K562 (cell line): ENCODE measurements around the gene SRPK3. TPM values are rescaled to one million over a fixed set of nuclear protein-coding genes. Genes with fewer than 3 reads are reported as not detected.
A peak's percentile ranks its signal among the peaks of the same experiment; 100 is the strongest.

Source experiments
- ASH1L ChIP-seq: fragments of 450-650 bp; IDR thresholded peaks from 2 replicates; pipeline ENCODE4 v1.6.1; 2018; ENCODE audit warnings: borderline replicate concordance, mild to moderate bottlenecking, low read depth; ENCODE audit not compliant: partially characterized antibody
- EP300 ChIP-seq: IDR thresholded peaks from 2 replicates; pipeline ENCODE4 v1.6.1; 2012; ENCODE audit warnings: low read length, improper control_type of control experiment
- FOXJ2 ChIP-seq: fragments of 200-800 bp; sonication (Bioruptor generic); IDR thresholded peaks from 2 replicates; pipeline ENCODE4 v1.6.1; 2016; ENCODE audit warnings: missing genetic modification characterization, missing compliant biosample characterization
- HDAC1 ChIP-seq, 2 experiments: fragments of 450-650 bp; IDR thresholded peaks; 2 replicates each; pipeline ENCODE4 v1.6.1; 2016 to 2017; ENCODE audit warnings: inconsistent platforms in 1 of 2, mild to moderate bottlenecking in 1 of 2, moderate library complexity in 1 of 2
- KLF16 ChIP-seq: IDR thresholded peaks from 2 replicates; pipeline ENCODE4 v1.6.1; 2016; ENCODE audit warnings: antibody characterized with exemption
- LCOR ChIP-seq: sonication (generic); formaldehyde crosslinking; IDR thresholded peaks from 2 replicates; pipeline ENCODE4 v1.8.0; 2022; ENCODE audit warnings: mild to moderate bottlenecking, missing genetic modification reagents
- MEF2D ChIP-seq: conservative IDR thresholded peaks from 2 replicates; pipeline ENCODE4 v1.6.1; 2016; ENCODE audit warnings: low read depth, missing genetic modification characterization, missing compliant biosample characterization
- MIER1 ChIP-seq: fragments of 450-650 bp; IDR thresholded peaks from 2 replicates; pipeline ENCODE4 v1.6.1; 2016; ENCODE audit warnings: antibody characterized with exemption, mild to moderate bottlenecking, low read depth
- NFE2 ChIP-seq: IDR thresholded peaks from 2 replicates; pipeline ENCODE4 v1.6.1; 2014; ENCODE audit warnings: antibody characterized with exemption, low read depth
- PPARD ChIP-seq: fragments of 250-450 bp; sonication (Bioruptor Pico); IDR thresholded peaks from 2 replicates; pipeline ENCODE4 v1.8.0; 2022; ENCODE audit warnings: inconsistent platforms, mild to moderate bottlenecking, moderate library complexity
- SMAD1 ChIP-seq: fragments of 150-350 bp; IDR thresholded peaks from 2 replicates; pipeline ENCODE4 v1.6.1; 2014; ENCODE audit warnings: low read length, low read depth; ENCODE audit not compliant: partially characterized antibody
- SP1 ChIP-seq: sonication (generic); formaldehyde crosslinking; IDR thresholded peaks from 2 replicates; pipeline ENCODE4 v1.8.1; 2022; ENCODE audit warnings: mild to moderate bottlenecking, missing genetic modification reagents
- UBTF ChIP-seq, 2 experiments: IDR thresholded peaks; 2 replicates each; pipeline ENCODE4 v1.6.1; 2012; ENCODE audit warnings: improper control_type of control experiment in 2 of 2, low read depth in 2 of 2, low read length in 2 of 2, borderline replicate concordance in 1 of 2
- USF2 ChIP-seq: sonication (generic); formaldehyde crosslinking; IDR thresholded peaks from 2 replicates; pipeline ENCODE4 v1.5.0; 2020; ENCODE audit warnings: missing genetic modification reagents
- ZNF121 ChIP-seq: sonication (generic); formaldehyde crosslinking; conservative IDR thresholded peaks from 2 replicates; pipeline ENCODE4 v1.8.0; 2022; ENCODE audit warnings: missing genetic modification reagents
- ZNF224 ChIP-seq: sonication (generic); formaldehyde crosslinking; IDR thresholded peaks from 2 replicates; pipeline ENCODE4 v1.8.0; 2022; ENCODE audit warnings: mild to moderate bottlenecking, missing genetic modification reagents
- ZNF445 ChIP-seq: fragments of 250-450 bp; sonication (Bioruptor Pico); IDR thresholded peaks from 2 replicates; pipeline ENCODE4 v1.4.0; 2020; ENCODE audit warnings: low read depth, mild to moderate bottlenecking, moderate library complexity
- ZNF79 ChIP-seq: fragments of 250-450 bp; sonication (Bioruptor Pico); IDR thresholded peaks from 2 replicates; pipeline ENCODE4 v1.4.0; 2020; ENCODE audit warnings: low read depth, mild to moderate bottlenecking, moderate library complexity
- ZZZ3 ChIP-seq: fragments of 450-650 bp; IDR thresholded peaks from 2 replicates; pipeline ENCODE4 v1.6.1; 2016; ENCODE audit warnings: antibody characterized with exemption, mild to moderate bottlenecking, moderate library complexity
- polyA plus RNA-seq, 8 experiments: library from polyadenylated mRNA; depleted of rRNA in 4 of 8; stranded (reverse) in 5 of 8; unstranded in 3 of 8; fragments of >200 nt; fragmentation: Nextera tagmentation in 2 of 8; fragmentation: Illumina TruSeq in 1 of 8; extraction: Ambion mirVana in 2 of 8; extraction: Trizol in 1 of 8; gene quantifications; 2 replicates each; pipeline versions ENCODE4 v1.2.1 to v1.2.3, GENCODE V29; 2011 to 2014; ENCODE audit warnings: inconsistent platforms in 1 of 8, missing spikeins in 1 of 8
- total RNA-seq, 7 experiments: library from RNA; depleted of rRNA in 6 of 7; stranded (reverse); fragments of >200 nt in 6 of 7; fragmentation: Illumina TruSeq in 2 of 7; extraction: Trizol in 2 of 7; gene quantifications; 2 replicates each; pipeline versions ENCODE4 v1.2.1 to v1.2.3, GENCODE V29; 2011 to 2021; ENCODE audit warnings: low replicate concordance in 1 of 7
- TF ChIP-seq, protein P1 (sequence below): sonication (generic); formaldehyde crosslinking; IDR thresholded peaks from 2 replicates; pipeline ENCODE4 v1.8.1; 2023; ENCODE audit warnings: mild to moderate bottlenecking, missing genetic modification reagents
- TF ChIP-seq, protein P2 (sequence below): IDR thresholded peaks from 2 replicates; pipeline ENCODE4 v1.6.1; 2011; ENCODE audit warnings: borderline replicate concordance, low read depth, mild to moderate bottlenecking, moderate library complexity, low read length; ENCODE audit not compliant: insufficient read depth, poor library complexity, severe bottlenecking

The SRPK3 gene
- total and polyA plus RNA-seq, 9 of the 15 experiments (the other 6 are each of a cell fraction or from before 2014, with no cell fraction given) = 0.01 to 0.09 (median 0.04) TPM; not detected in 2

- TF ChIP-seq, protein P1, sequence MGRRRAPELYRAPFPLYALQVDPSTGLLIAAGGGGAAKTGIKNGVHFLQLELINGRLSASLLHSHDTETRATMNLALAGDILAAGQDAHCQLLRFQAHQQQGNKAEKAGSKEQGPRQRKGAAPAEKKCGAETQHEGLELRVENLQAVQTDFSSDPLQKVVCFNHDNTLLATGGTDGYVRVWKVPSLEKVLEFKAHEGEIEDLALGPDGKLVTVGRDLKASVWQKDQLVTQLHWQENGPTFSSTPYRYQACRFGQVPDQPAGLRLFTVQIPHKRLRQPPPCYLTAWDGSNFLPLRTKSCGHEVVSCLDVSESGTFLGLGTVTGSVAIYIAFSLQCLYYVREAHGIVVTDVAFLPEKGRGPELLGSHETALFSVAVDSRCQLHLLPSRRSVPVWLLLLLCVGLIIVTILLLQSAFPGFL = no peak
- TF ChIP-seq MIER1 = no peak
- no peak for TF ChIP-seq NFE2
- TF ChIP-seq ZNF79 (CRISPR knock-in tag) = no peak
- TF ChIP-seq ZNF121 (CRISPR knock-in tag) = no peak
- TF ChIP-seq, protein P2, sequence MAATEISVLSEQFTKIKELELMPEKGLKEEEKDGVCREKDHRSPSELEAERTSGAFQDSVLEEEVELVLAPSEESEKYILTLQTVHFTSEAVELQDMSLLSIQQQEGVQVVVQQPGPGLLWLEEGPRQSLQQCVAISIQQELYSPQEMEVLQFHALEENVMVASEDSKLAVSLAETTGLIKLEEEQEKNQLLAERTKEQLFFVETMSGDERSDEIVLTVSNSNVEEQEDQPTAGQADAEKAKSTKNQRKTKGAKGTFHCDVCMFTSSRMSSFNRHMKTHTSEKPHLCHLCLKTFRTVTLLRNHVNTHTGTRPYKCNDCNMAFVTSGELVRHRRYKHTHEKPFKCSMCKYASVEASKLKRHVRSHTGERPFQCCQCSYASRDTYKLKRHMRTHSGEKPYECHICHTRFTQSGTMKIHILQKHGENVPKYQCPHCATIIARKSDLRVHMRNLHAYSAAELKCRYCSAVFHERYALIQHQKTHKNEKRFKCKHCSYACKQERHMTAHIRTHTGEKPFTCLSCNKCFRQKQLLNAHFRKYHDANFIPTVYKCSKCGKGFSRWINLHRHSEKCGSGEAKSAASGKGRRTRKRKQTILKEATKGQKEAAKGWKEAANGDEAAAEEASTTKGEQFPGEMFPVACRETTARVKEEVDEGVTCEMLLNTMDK = peak; percentile 9
- TF ChIP-seq PPARD (CRISPR knock-in tag) = no peak
- no peak for TF ChIP-seq ZNF224 (CRISPR knock-in tag)
- peak; percentile 53; the same call in 1 of the 2 replicates for TF ChIP-seq SP1 (CRISPR knock-in tag)
- TF ChIP-seq KLF16 = peak; percentile 61; the same call in 1 of the 2 replicates
- TF ChIP-seq FOXJ2 (tag) = peak; percentile 54; the same call in 1 of the 2 replicates
- no peak for TF ChIP-seq ASH1L
- TF ChIP-seq SMAD1 = no peak
- peak; percentile 82 for TF ChIP-seq EP300
- no peak for TF ChIP-seq LCOR (CRISPR knock-in tag)
- no peak for TF ChIP-seq ZNF445
- no peak for TF ChIP-seq MEF2D (tag)
- TF ChIP-seq UBTF (IDR thresholded peaks at IDR 0.05; ENCODE audit: borderline replicate concordance in 1 of 2, low read depth in 2 of 2, low read length in 2 of 2) = peak; percentile 69 to 82; a peak in 1 of 4 replicates
- TF ChIP-seq USF2 (CRISPR knock-in tag) = peak; percentile 69
- TF ChIP-seq HDAC1 (IDR thresholded peaks at IDR 0.05) = peak in 1 of 2 experiments; percentile 68; a peak in 1 of 4 replicates
- TF ChIP-seq ZZZ3 = no peak
Measured at GRCh38 chrX:153765138-153766079, 15.4 kb upstream of the SRPK3 start (continued).
